Neural cell (in vitro differentiated cells): ENCODE measurements around the gene COMT. TPM values are rescaled to one million over a fixed set of nuclear protein-coding genes. Genes with fewer than 3 reads are reported as not detected.

Experiments used
- H2AFZ ChIP-seq: fragments of 200-600, 300-800 bp; sonication (generic), shearing (Covaris generic); 2 replicates; pipeline ENCODE4 v1.6.0; 2014; ENCODE audit warnings: low read depth, mild to moderate bottlenecking, antibody characterized with exemption, low read length, moderate library complexity
- H3F3A ChIP-seq: fragments of 200-600 bp; shearing (Covaris generic); 2 replicates; pipeline ENCODE4 v1.6.1; 2016; ENCODE audit warnings: mild to moderate bottlenecking, moderate library complexity, mixed read lengths, antibody characterized with exemption, low read length; ENCODE audit not compliant: insufficient read depth, poor library complexity, severe bottlenecking
- H3K27ac ChIP-seq: fragments of 200-600, 300-800 bp; sonication (generic), shearing (Covaris generic); 2 replicates; pipeline ENCODE4 v1.5.1; 2014; ENCODE audit warnings: mild to moderate bottlenecking, low read length, moderate library complexity
- H3K27me3 ChIP-seq: fragments of 300-800, 200-600 bp; sonication (generic), shearing (Covaris generic); 2 replicates; pipeline ENCODE4 v1.6.0; 2014; ENCODE audit warnings: mild to moderate bottlenecking, low read depth, low read length, moderate library complexity; ENCODE audit not compliant: insufficient read depth
- H3K36me3 ChIP-seq: fragments of 300-800, 200-600 bp; sonication (generic), shearing (Covaris generic); 2 replicates; pipeline ENCODE4 v1.5.1; 2014; ENCODE audit warnings: mild to moderate bottlenecking, antibody characterized with exemption, low read length, moderate library complexity; ENCODE audit not compliant: insufficient read depth
- H3K4me2 ChIP-seq: fragments of 300-800, 200-600 bp; sonication (generic), shearing (Covaris generic); 2 replicates; pipeline ENCODE4 v1.6.0; 2014; ENCODE audit warnings: mild to moderate bottlenecking, low read length
- H3K4me3 ChIP-seq: fragments of 300-800, 200-600 bp; sonication (generic), shearing (Covaris generic); 2 replicates; pipeline ENCODE4 v1.5.1; 2014; ENCODE audit warnings: mild to moderate bottlenecking, low read length, moderate library complexity
- H3K79me2 ChIP-seq: fragments of 200-600 bp; shearing (Covaris generic); replicated peaks from 2 replicates; pipeline ENCODE4 v1.6.0; 2014; ENCODE audit warnings: mild to moderate bottlenecking, low read length, moderate library complexity; ENCODE audit not compliant: insufficient read depth
- H3K9ac ChIP-seq: fragments of 300-800, 200-600 bp; sonication (generic), shearing (Covaris generic); 2 replicates; pipeline ENCODE4 v1.6.1; 2016; ENCODE audit warnings: mild to moderate bottlenecking, low read length, mixed read lengths
- H3K9me2 ChIP-seq: fragments of 200-600 bp; shearing (Covaris generic); 2 replicates; pipeline ENCODE4 v1.6.1; 2016; ENCODE audit warnings: mild to moderate bottlenecking, low read length, mixed read lengths; ENCODE audit not compliant: insufficient read depth
- H3K9me3 ChIP-seq: fragments of 200-600, 300-800 bp; sonication (generic), shearing (Covaris generic); 2 replicates; pipeline ENCODE4 v1.6.1; 2016; ENCODE audit warnings: mild to moderate bottlenecking, mixed run types, low read length, moderate library complexity, mixed read lengths
- H4K20me1 ChIP-seq: fragments of 200-600 bp; shearing (Covaris generic); 2 replicates; pipeline ENCODE4 v1.6.1; 2016; ENCODE audit warnings: mild to moderate bottlenecking, mixed run types; ENCODE audit not compliant: insufficient read depth
- CTCF ChIP-seq: fragments of 450-650 bp; IDR thresholded peaks from 2 replicates; pipeline ENCODE4 v1.5.1; 2014; ENCODE audit warnings: antibody characterized with exemption, mild to moderate bottlenecking, moderate library complexity; ENCODE audit not compliant: poor library complexity, severe bottlenecking
- EP300 ChIP-seq: fragments of 450-650 bp; conservative IDR thresholded peaks from 2 replicates; pipeline ENCODE4 v1.6.1; 2014; ENCODE audit warnings: antibody characterized with exemption, mild to moderate bottlenecking, moderate library complexity; ENCODE audit not compliant: poor library complexity, severe bottlenecking
- EZH2 ChIP-seq: fragments of 200-600, 300-800 bp; shearing (Covaris generic), sonication (generic); IDR thresholded peaks from 2 replicates; pipeline ENCODE4 v1.6.1; 2014; ENCODE audit warnings: antibody characterized with exemption, low read length, borderline replicate concordance, mild to moderate bottlenecking; ENCODE audit not compliant: insufficient read depth, poor library complexity, severe bottlenecking
- MXI1 ChIP-seq: fragments of 450-650 bp; conservative IDR thresholded peaks from 2 replicates; pipeline ENCODE4 v1.6.1; 2014; ENCODE audit warnings: antibody characterized with exemption, mild to moderate bottlenecking; ENCODE audit not compliant: poor library complexity, severe bottlenecking
- POLR2AphosphoS5 ChIP-seq: IDR thresholded peaks from 2 replicates; pipeline ENCODE4 v1.6.1; 2012
- RAD21 ChIP-seq: fragments of 450-650 bp; conservative IDR thresholded peaks from 2 replicates; pipeline ENCODE4 v1.6.1; 2014; ENCODE audit warnings: antibody characterized with exemption, mild to moderate bottlenecking, moderate library complexity
- REST ChIP-seq: IDR thresholded peaks from 2 replicates; pipeline ENCODE4 v1.6.1; 2012; ENCODE audit warnings: borderline replicate concordance
- SMC3 ChIP-seq: fragments of 450-650 bp; conservative IDR thresholded peaks from 2 replicates; pipeline ENCODE4 v1.6.1; 2014; ENCODE audit warnings: antibody characterized with exemption, mild to moderate bottlenecking, moderate library complexity; ENCODE audit not compliant: poor library complexity
- TAF1 ChIP-seq: IDR thresholded peaks from 2 replicates; pipeline ENCODE4 v1.6.1; 2012; ENCODE audit warnings: low read depth
- polyA plus RNA-seq: library from polyadenylated mRNA; depleted of rRNA; stranded (reverse); fragments of >200 nt; gene quantifications from 2 replicates; pipeline ENCODE4 v1.2.3, GENCODE V29; 2014

The COMT gene
- polyA plus RNA-seq, 1 donor from 2014 or later: 14.2 TPM

- TF ChIP-seq RAD21 (no peak), SMC3 (no peak), POLR2AphosphoS5 (no peak), MXI1 (no peak), REST (no peak), CTCF (no peak), EP300 (no peak), TAF1 (no peak), EZH2 (no peak)
- no peak overlapping the region for H3K4me3 ChIP-seq
- no peak overlapping the region for H3K27ac ChIP-seq
- H3K9me3 ChIP-seq: no peaks in the 10 kb centered on the region
- no peaks in the 10 kb centered on the region for H4K20me1 ChIP-seq
- no peaks in the 10 kb centered on the region for H3K27me3 ChIP-seq
- no peaks in the 10 kb centered on the region for H3K79me2 ChIP-seq
- H3K4me2 ChIP-seq: no peak overlapping the region
- no peaks in the 10 kb centered on the region for H3K9me2 ChIP-seq
- peaks cover 16% of the 10 kb centered on the region for H3K36me3 ChIP-seq
- H3F3A ChIP-seq: no peaks in the 10 kb centered on the region
- H2AFZ ChIP-seq: no peak overlapping the region
- no peak overlapping the region for H3K9ac ChIP-seq
Observed at GRCh38 chr22:19972251-19972650, 30.7 kb downstream of the COMT start.

DNA sequence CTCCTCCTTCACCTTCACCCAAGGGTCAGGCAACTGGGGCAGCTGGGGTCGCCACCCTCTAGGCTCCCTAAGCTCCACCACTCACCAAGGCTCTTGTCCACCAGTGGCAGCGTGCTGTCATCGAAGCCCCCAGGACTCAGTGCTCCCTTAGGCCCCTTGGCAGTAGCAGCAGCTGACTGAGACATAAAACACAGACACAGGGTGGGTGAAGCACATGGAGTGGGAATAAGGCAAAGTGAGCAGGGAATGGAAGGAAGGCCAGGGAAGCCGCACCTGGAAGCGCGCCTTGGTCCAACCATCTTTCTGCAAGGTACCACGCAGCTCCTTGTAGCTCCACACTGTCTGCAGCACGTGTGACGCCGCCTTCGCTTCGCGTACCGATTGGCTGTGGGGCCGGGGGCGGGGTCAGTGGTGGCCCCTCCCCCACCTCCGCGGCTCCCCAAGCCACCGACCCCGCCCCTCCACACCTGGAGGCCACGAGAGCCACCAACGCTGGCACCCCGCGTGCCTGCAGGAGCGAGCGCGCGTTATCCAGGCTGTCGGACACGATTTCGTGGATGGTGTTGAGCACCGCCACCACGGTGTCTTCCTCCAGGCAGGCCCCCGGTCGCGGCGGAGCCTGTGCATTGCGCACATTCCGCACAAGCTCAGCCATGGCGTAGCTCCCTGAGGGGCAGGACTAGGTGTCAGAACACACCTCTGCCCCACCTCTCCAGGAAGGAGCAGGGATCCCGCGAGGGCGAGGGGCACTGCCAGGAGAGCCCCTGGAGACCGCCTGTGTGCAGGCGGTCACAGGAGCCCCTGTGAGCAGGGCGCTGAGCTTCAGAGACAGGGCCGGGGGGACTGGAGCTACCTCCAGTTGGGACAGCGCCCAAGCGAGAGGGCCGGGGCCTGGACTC lies 31.3 kb downstream of the COMT start:
- no peaks in the 10 kb centered on the region for H3F3A ChIP-seq
- no peaks in the 10 kb centered on the region for H3K9me2 ChIP-seq
- TF ChIP-seq SMC3 (no peak), RAD21 (no peak)
- no peaks in the 10 kb centered on the region for H4K20me1 ChIP-seq
- no peaks in the 10 kb centered on the region for H3K79me2 ChIP-seq
- H3K9ac ChIP-seq: no peak overlapping the region
- no peaks in the 10 kb centered on the region for H3K9me3 ChIP-seq
- peaks cover 16% of the 10 kb centered on the region for H3K36me3 ChIP-seq
- H3K27me3 ChIP-seq: no peaks in the 10 kb centered on the region
- H3K4me3 ChIP-seq: no peak overlapping the region
- H3K4me2 ChIP-seq: no peak overlapping the region
- no peak overlapping the region for H2AFZ ChIP-seq
- H3K27ac ChIP-seq: no peak overlapping the region
